GM12878 (cell line): Measurements from ENCODE around the gene AFF1.

Experiments used
- ATF2 ChIP-seq: IDR thresholded peaks from 2 replicates; pipeline ENCODE4 v1.6.1; 2012; ENCODE audit warnings: low read length, inconsistent platforms
- BHLHE40 ChIP-seq, 2 experiments: fragments of 450-650 bp in 1 of 2; IDR thresholded peaks; 2 replicates each; pipeline ENCODE4 v1.6.1; 2011 to 2017; ENCODE audit warnings: low read depth in 2 of 2, borderline replicate concordance in 1 of 2, improper control_type of control experiment in 1 of 2, low read length in 1 of 2, mild to moderate bottlenecking in 1 of 2
- CBX3 ChIP-seq: fragments of 200-600 bp; sonication (generic); IDR thresholded peaks from 2 replicates; pipeline ENCODE4 v1.6.1; 2016; ENCODE audit warnings: low read depth, borderline replicate concordance
- CREM ChIP-seq: IDR thresholded peaks from 2 replicates; pipeline ENCODE4 v1.6.1; 2014; ENCODE audit warnings: antibody characterized with exemption, low read depth
- JUND ChIP-seq: IDR thresholded peaks from 2 replicates; pipeline ENCODE4 v1.6.1; 2012; ENCODE audit warnings: low read depth, mild to moderate bottlenecking, low read length, improper control_type of control experiment, moderate library complexity
- RAD21 ChIP-seq: IDR thresholded peaks from 2 replicates; pipeline ENCODE4 v1.6.1; 2011; ENCODE audit warnings: mild to moderate bottlenecking, low read depth, low read length, moderate library complexity; ENCODE audit not compliant: insufficient read depth
- RFX5 ChIP-seq: IDR thresholded peaks from 2 replicates; pipeline ENCODE4 v1.6.1; 2011; ENCODE audit warnings: low read depth, low read length, improper control_type of control experiment
- SMC3 ChIP-seq: IDR thresholded peaks from 2 replicates; pipeline ENCODE4 v1.6.1; 2011; ENCODE audit warnings: low read length, improper control_type of control experiment, borderline replicate concordance
- ZSCAN29 ChIP-seq: fragments of 450-650 bp; IDR thresholded peaks from 2 replicates; pipeline ENCODE4 v1.6.1; 2017; ENCODE audit warnings: mild to moderate bottlenecking, moderate library complexity

DNA sequence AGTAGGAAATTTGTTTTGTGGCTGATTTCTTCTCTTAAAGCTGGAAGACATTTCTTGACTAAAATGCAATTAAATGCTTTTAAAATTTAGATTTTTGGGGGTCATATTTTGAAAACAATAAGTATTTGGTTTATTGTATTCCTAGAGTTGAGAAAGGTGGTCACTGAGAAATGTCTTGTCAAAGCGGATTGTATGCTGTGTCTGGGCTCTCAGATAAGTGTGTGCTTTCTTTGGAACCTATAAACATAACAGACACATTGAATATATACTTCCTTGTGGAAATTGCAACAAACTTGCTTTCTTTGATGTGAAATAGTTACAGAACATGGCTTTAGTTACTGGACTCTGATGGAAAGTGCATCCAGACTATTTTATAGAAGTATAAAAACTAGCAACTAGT is 75.4 kb downstream of the AFF1 start:
- TF ChIP-seq RFX5 (no peak), CREM (no peak), SMC3 (no peak), ZSCAN29 (no peak), JUND (no peak), BHLHE40 (IDR thresholded peaks at IDR 0.05; ENCODE audit: borderline replicate concordance in 1 of 2, low read depth in 2 of 2, low read length in 1 of 2) (no peak), ATF2 (no peak), RAD21 (no peak), CBX3 (no peak)
